K562 (cell line): ENCODE data around the gene TBCEL. TPM values are rescaled to one million over a fixed set of nuclear protein-coding genes. Genes with fewer than 3 reads are reported as not detected.

Experiments used
- ATAC-seq: fragments of 200-7000 bp; cut with Tn5 transposase; 3 replicates; pipeline ENCODE4 v1.9.1; 2020; ENCODE audit warnings: moderate library complexity
- BruUV-seq: library from RNA; stranded (reverse); fragments of 400-500 nt; replicated peaks from 2 replicates; lab custom pipeline; 2021; lab: Mats Ljungman, UMichigan
- CTCF ChIA-PET: fragments of 300-600 bp; formaldehyde crosslinking; extraction: SDS; loops from one replicate; lab custom pipeline; 2021; ENCODE audit warnings: low intra/inter-chr PET ratio; lab: Yijun Ruan, JAX
- POLR2A ChIA-PET: fragments of 300-600, 350-650 bp; sonication (Branson Sonifier 250); formaldehyde crosslinking; extraction: SDS; loops from one replicate; lab custom pipeline; 2021; ENCODE audit warnings: antibody characterized with exemption, inconsistent platforms; lab: Yijun Ruan, JAX
- DNase-seq, 4 experiments: peaks; one replicate each; pipeline versions ENCODE4 v3.0.0 to v3.0.0-alpha.2; 2011 to 2018; ENCODE audit warnings: low spot score in 3 of 4, mixed read lengths in 3 of 4; ENCODE audit errors: extremely low read depth in 1 of 4
- FAIRE-seq: peaks from 2 replicates; lab custom pipeline; 2011; peaks lifted over from hg19 to GRCh38; lab: Jason Lieb, UNC
- H2AFZ ChIP-seq: 2 replicates; pipeline ENCODE4 v1.6.0; 2011; ENCODE audit warnings: low read depth, low read length, control low read depth, inconsistent platforms
- H3K27ac ChIP-seq: fragments of 200-600 bp; 3 replicates; pipeline ENCODE4 v1.8.0; 2011; ENCODE audit warnings: low read depth, mild to moderate bottlenecking, control low read depth, inconsistent platforms, low read length, moderate library complexity, mixed read lengths; ENCODE audit errors: extremely low read depth
- H3K27me3 ChIP-seq, 2 experiments: fragments of 300-600 bp in 1 of 2; 2 replicates in 1 of 2; 3 replicates in 1 of 2; pipeline versions ENCODE4 v1.6.0 to v1.8.0; 2011; ENCODE audit warnings: inconsistent platforms in 2 of 2, low read length in 2 of 2, mild to moderate bottlenecking in 1 of 2, mixed read lengths in 1 of 2, moderate library complexity in 1 of 2; ENCODE audit not compliant: control insufficient read depth in 2 of 2, insufficient read depth in 2 of 2
- H3K36me3 ChIP-seq: fragments of 300-600 bp; 3 replicates; pipeline ENCODE4 v1.8.0; 2011; ENCODE audit warnings: mild to moderate bottlenecking, low read length, inconsistent platforms; ENCODE audit not compliant: control insufficient read depth, insufficient read depth
- H3K4me1 ChIP-seq, 2 experiments: fragments of 200-600 bp in 1 of 2; replicated peaks in 1 of 2; 2 replicates in 1 of 2; 3 replicates in 1 of 2; pipeline versions ENCODE4 v1.5.1 to v1.8.0; 2011; ENCODE audit warnings: inconsistent platforms in 2 of 2, low read length in 2 of 2, mild to moderate bottlenecking in 1 of 2, mixed read lengths in 1 of 2, moderate library complexity in 1 of 2; ENCODE audit not compliant: control insufficient read depth in 2 of 2, insufficient read depth in 2 of 2
- H3K4me2 ChIP-seq: 2 replicates; pipeline ENCODE4 v1.6.1; 2011; ENCODE audit warnings: low read length, control low read depth, inconsistent platforms, mixed read lengths; ENCODE audit not compliant: insufficient read depth
- H3K4me3 ChIP-seq: fragments of 200-600 bp; sonication (generic), shearing (Covaris generic); 2 replicates; pipeline ENCODE4 v1.5.1; 2016; ENCODE audit warnings: control low read depth, inconsistent platforms
- H3K79me2 ChIP-seq: fragments of 200-600 bp; 3 replicates; pipeline ENCODE4 v1.8.0; 2011; ENCODE audit warnings: low read length, inconsistent platforms; ENCODE audit not compliant: control insufficient read depth, insufficient read depth
- H3K9ac ChIP-seq, 2 experiments: 2 replicates each; pipeline versions ENCODE4 v1.6.0 to v1.6.1; 2011; ENCODE audit warnings: low read depth in 2 of 2, low read length in 2 of 2, control low read depth in 1 of 2, inconsistent platforms in 1 of 2, mild to moderate bottlenecking in 1 of 2, mixed read lengths in 1 of 2; ENCODE audit not compliant: insufficient read depth in 1 of 2
- H3K9me1 ChIP-seq: one replicate; pipeline ENCODE4 v1.6.0; 2011; ENCODE audit warnings: inconsistent platforms, mild to moderate bottlenecking, low read length, moderate library complexity; ENCODE audit not compliant: control insufficient read depth, insufficient read depth
- H3K9me3 ChIP-seq: replicated peaks from 2 replicates; pipeline ENCODE4 v1.5.1; 2011; ENCODE audit warnings: low read depth, low read length, inconsistent platforms; ENCODE audit not compliant: control insufficient read depth, insufficient read depth
- H4K20me1 ChIP-seq: replicated peaks from 2 replicates; pipeline ENCODE4 v1.6.1; 2011; ENCODE audit warnings: low read length, inconsistent platforms, mixed read lengths; ENCODE audit not compliant: control insufficient read depth, insufficient read depth
- ETV1 ChIP-seq: fragments of 450-650 bp; conservative IDR thresholded peaks from 2 replicates; pipeline ENCODE4 v1.6.1; 2016; ENCODE audit warnings: missing genetic modification characterization, control low read depth, low read depth, missing compliant biosample characterization
- ZNF398 ChIP-seq: fragments of 250-450 bp; sonication (Bioruptor Pico); IDR thresholded peaks from 2 replicates; pipeline ENCODE4 v1.8.0; 2021; ENCODE audit warnings: moderate library complexity, mild to moderate bottlenecking, inconsistent platforms
- WGBS: fragments of 100-300 bp; shearing (Covaris generic); methylation state at CpG from one replicate; pipeline ENCODE4 v1.1.6; 2016; ENCODE audit warnings: low coverage, mixed read lengths; ENCODE audit not compliant: insufficient coverage; ENCODE audit errors: missing lambda C conversion rate; 5-methylcytosine and 5-hydroxymethylcytosine counted together
- in situ Hi-C: fragments of 300-500 bp; cut with MboI; formaldehyde crosslinking; loops from 4 replicates; pipeline ENCODE4 v1.15.0; 2018; ENCODE audit warnings: inconsistent platforms, mixed read lengths
- intact Hi-C: fragments of 100-400 bp; cut with micrococcal nuclease; formaldehyde crosslinking; loops from 2 replicates; pipeline ENCODE4 v1.14.2; 2022
- polyA plus RNA-seq, 8 experiments: library from polyadenylated mRNA; depleted of rRNA in 4 of 8; stranded (reverse) in 5 of 8; unstranded in 3 of 8; fragments of >200 nt; fragmentation: Nextera tagmentation in 2 of 8; fragmentation: Illumina TruSeq in 1 of 8; extraction: Ambion mirVana in 2 of 8; extraction: Trizol in 1 of 8; gene quantifications; 2 replicates each; pipeline versions ENCODE4 v1.2.1 to v1.2.3, GENCODE V29; 2011 to 2014; ENCODE audit warnings: inconsistent platforms in 1 of 8, missing spikeins in 1 of 8
- total RNA-seq, 7 experiments: library from RNA; depleted of rRNA in 6 of 7; stranded (reverse); fragments of >200 nt in 6 of 7; fragmentation: Illumina TruSeq in 2 of 7; extraction: Trizol in 2 of 7; gene quantifications; 2 replicates each; pipeline versions ENCODE4 v1.2.1 to v1.2.3, GENCODE V29; 2011 to 2021; ENCODE audit warnings: low replicate concordance in 1 of 7

TBCEL gene
- total and polyA plus RNA-seq, 9 of the 15 experiments (the other 6 are each of a cell fraction or from before 2014, with no cell fraction given): 0.39 to 2.3 (median 1.4) TPM

- intact Hi-C loops (no loop called here), in situ Hi-C loops (no loop called here)
- Histone ChIP-seq H3K9me3 (no peaks in the 10 kb centered on the region), H3K36me3 (no peaks in the 10 kb centered on the region), H3K27ac (no peak overlapping the region), H3K9me1 (no peaks in the 10 kb centered on the region), H3K79me2 (no peaks in the 10 kb centered on the region), H3K9ac (no peak overlapping the region), H3K4me3 (no peak overlapping the region), H3K27me3 (no peaks in the 10 kb centered on the region), H4K20me1 (no peaks in the 10 kb centered on the region), H2AFZ (no peak overlapping the region), H3K4me1 (no peaks in the 10 kb centered on the region), H3K4me2 (no peak overlapping the region)
- 9% methylated on average over 5 of the region's 5 CpGs for WGBS
- ATAC-seq (no peak), FAIRE-seq (no peak), DNase-seq (no peak)
- ChIA-PET POLR2A (no interaction called here), CTCF (no interaction called here)
- TF ChIP-seq ZNF398 (CRISPR knock-in tag) (no peak), ETV1 (0 out of 2 replicates have a peak, but pooled peaks have one; percentile 7)
- BruUV-seq: no TSS peak
These were observed 14.9 kb downstream of the TBCEL start for GRCh38 chr11:121038648-121039409.
